PC-3 (cell line): ENCODE measurements around the gene ANKFN1. TPM values are rescaled to one million over a fixed set of nuclear protein-coding genes. Genes with fewer than 3 reads are reported as not detected.

ENCODE experiments used
- ATAC-seq: fragments of 200-7000 bp; cut with Tn5 transposase; 2 replicates; pipeline ENCODE4 v1.9.1; 2020; ENCODE audit warnings: mild to moderate bottlenecking, moderate library complexity
- BruUV-seq: library from RNA; stranded (reverse); fragments of 400-500 nt; replicated peaks from 2 replicates; lab custom pipeline; 2021; lab: Mats Ljungman, UMichigan
- CTCF ChIA-PET: fragments of 300-600 bp; sonication (Branson Sonifier 250); formaldehyde crosslinking; loops from one replicate; lab custom pipeline; 2022; ENCODE audit warnings: antibody characterized with exemption; lab: Charles Lee
- POLR2A ChIA-PET: fragments of 300-600 bp; sonication (Branson Sonifier 250); formaldehyde crosslinking; loops from one replicate; lab custom pipeline; 2022; ENCODE audit warnings: antibody characterized with exemption; ENCODE audit not compliant: unreplicated experiment; lab: Charles Lee
- DNase-seq: peaks from one replicate; pipeline ENCODE4 v3.0.0-alpha.2; 2015
- H2AFZ ChIP-seq: fragments of 300-600 bp; sonication (generic); 2 replicates; pipeline ENCODE4 v1.6.0; 2016; ENCODE audit warnings: antibody characterized with exemption, low read length
- H3F3A ChIP-seq: fragments of 300-600 bp; sonication (generic); one replicate; pipeline ENCODE4 v1.6.0; 2017; ENCODE audit warnings: antibody characterized with exemption, low read length, control low read depth, mild to moderate bottlenecking; ENCODE audit not compliant: unreplicated experiment
- H3K27ac ChIP-seq: fragments of 300-600 bp; sonication (generic); 2 replicates; pipeline ENCODE4 v1.5.1; 2016; ENCODE audit warnings: mild to moderate bottlenecking, low read length
- H3K27me3 ChIP-seq: fragments of 300-600 bp; sonication (generic); 2 replicates; pipeline ENCODE4 v1.6.1; 2016; ENCODE audit warnings: low read length, mixed read lengths
- H3K36me3 ChIP-seq: fragments of 300-600 bp; sonication (generic); 2 replicates; pipeline ENCODE4 v1.6.1; 2016; ENCODE audit warnings: low read depth, mixed run types, low read length, mixed read lengths
- H3K4me1 ChIP-seq: fragments of 300-600 bp; sonication (generic); 2 replicates; pipeline ENCODE4 v1.5.1; 2016; ENCODE audit warnings: low read length; ENCODE audit not compliant: insufficient read depth
- H3K4me2 ChIP-seq: fragments of 300-600 bp; sonication (generic); 2 replicates; pipeline ENCODE4 v1.6.0; 2016; ENCODE audit warnings: low read length
- H3K4me3 ChIP-seq: fragments of 300-600 bp; sonication (generic); 2 replicates; pipeline ENCODE4 v1.5.1; 2016; ENCODE audit warnings: mild to moderate bottlenecking, low read length, mixed read lengths
- H3K79me2 ChIP-seq: fragments of 300-600 bp; sonication (generic); 2 replicates; pipeline ENCODE4 v1.6.1; 2017; ENCODE audit warnings: low read length, mixed read lengths
- H3K9ac ChIP-seq: fragments of 300-600 bp; sonication (generic); 2 replicates; pipeline ENCODE4 v1.6.0; 2016; ENCODE audit warnings: mild to moderate bottlenecking, low read length
- H3K9me2 ChIP-seq: fragments of 300-600 bp; sonication (generic); replicated peaks from 2 replicates; pipeline ENCODE4 v1.6.1; 2016; ENCODE audit warnings: mixed run types, low read length, mixed read lengths
- H3K9me3 ChIP-seq: fragments of 300-600 bp; sonication (generic); 2 replicates; pipeline ENCODE4 v1.6.1; 2016; ENCODE audit warnings: low read length, mixed read lengths
- H4K20me1 ChIP-seq: fragments of 300-600 bp; sonication (generic); 2 replicates; pipeline ENCODE4 v1.6.1; 2016; ENCODE audit warnings: low read length, mixed read lengths
- CTCF ChIP-seq: fragments of 300-600 bp; sonication (generic); conservative IDR thresholded peaks from 2 replicates; pipeline ENCODE4 v1.5.1; 2017; ENCODE audit warnings: antibody characterized with exemption, low read depth, mild to moderate bottlenecking, low read length
- EZH2 ChIP-seq: fragments of 300-600 bp; sonication (generic); IDR thresholded peaks from one replicate; pipeline ENCODE4 v1.6.1; 2017; ENCODE audit warnings: antibody characterized with exemption, mild to moderate bottlenecking, low read length; ENCODE audit not compliant: unreplicated experiment
- EZH2phosphoT487 ChIP-seq: fragments of 300-600 bp; sonication (generic); IDR thresholded peaks from 2 replicates; pipeline ENCODE4 v1.6.1; 2018; ENCODE audit warnings: mild to moderate bottlenecking, antibody characterized with exemption, low read length, borderline replicate concordance
- intact Hi-C: fragments of 100-400 bp; cut with micrococcal nuclease; formaldehyde crosslinking; loops from 2 replicates; pipeline ENCODE4 v1.9.0; 2023
- total RNA-seq: library from RNA; depleted of rRNA; stranded (reverse); fragments of >200 nt; gene quantifications from 2 replicates; pipeline ENCODE4 v1.2.3, GENCODE V29; 2014

ANKFN1 gene
- total RNA-seq, 1 experiment from 2014 or later: not detected

- Histone ChIP-seq H3K4me2 (no peak overlapping the region), H3K27ac (no peak overlapping the region), H3K9ac (no peak overlapping the region), H4K20me1 (no peaks in the 10 kb centered on the region), H3K36me3 (no peaks in the 10 kb centered on the region), H3F3A (no peaks in the 10 kb centered on the region), H3K4me3 (no peak overlapping the region), H3K9me3 (no peaks in the 10 kb centered on the region; the same call in 1 of the 2 replicates), H3K4me1 (no peaks in the 10 kb centered on the region), H3K27me3 (0 out of 2 replicates have a peak, but pooled peaks cover 9% of the 10 kb centered on the region), H2AFZ (no peak overlapping the region), H3K79me2 (no peaks in the 10 kb centered on the region), H3K9me2 (no peaks in the 10 kb centered on the region)
- BruUV-seq: no TSS peak
- TF ChIP-seq CTCF (no peak), EZH2 (no peak), EZH2phosphoT487 (no peak)
- CTCF ChIA-PET: no interaction called here
- no peak for DNase-seq
- intact Hi-C loops: no loop called here
- POLR2A ChIA-PET: interaction anchor here (0.7 kb wide), 1 partner anchor 106 kb away, joined by 5 read pairs; no protein-coding TSS in a partner anchor
- ATAC-seq: no peak
Measured at GRCh38 chr17:56110463-56111135, 42.7 kb upstream of the ANKFN1 start.

- Histone ChIP-seq H3K9me2 (no peaks in the 10 kb centered on the region), H2AFZ (no peak overlapping the region), H3K79me2 (no peaks in the 10 kb centered on the region), H3K4me3 (no peak overlapping the region), H3K9me3 (no peaks in the 10 kb centered on the region; the same call in 1 of the 2 replicates), H3K36me3 (no peaks in the 10 kb centered on the region), H4K20me1 (no peaks in the 10 kb centered on the region), H3K27ac (no peak overlapping the region), H3K4me2 (no peak overlapping the region), H3K9ac (no peak overlapping the region), H3K27me3 (0 out of 2 replicates have a peak, but pooled peaks cover 8% of the 10 kb centered on the region), H3K4me1 (no peaks in the 10 kb centered on the region), H3F3A (no peaks in the 10 kb centered on the region)
- ATAC-seq (no peak), DNase-seq (no peak)
- no peak for TF ChIP-seq CTCF
- POLR2A ChIA-PET: no interaction called here
- CTCF ChIA-PET: no interaction called here
- intact Hi-C loops: no loop called here
- BruUV-seq: no TSS peak
Measured at GRCh38 chr17:56111706-56112485, 41.4 kb upstream of the ANKFN1 start.

- ATAC-seq: no peak
- no peaks in the 10 kb centered on the region for H3K4me1 ChIP-seq
- POLR2A ChIA-PET: no interaction called here
- no TSS peak for BruUV-seq
- H3K9me2 ChIP-seq: no peaks in the 10 kb centered on the region
- 0 out of 2 replicates have a peak, but pooled peaks cover 6% of the 10 kb centered on the region for H3K27me3 ChIP-seq
- no peaks in the 10 kb centered on the region for H3F3A ChIP-seq
- no peaks in the 10 kb centered on the region for H3K36me3 ChIP-seq
- no peaks in the 10 kb centered on the region for H4K20me1 ChIP-seq
- H3K9ac ChIP-seq: no peak overlapping the region
- intact Hi-C loops: no loop called here
- no peak overlapping the region for H3K4me3 ChIP-seq
- H2AFZ ChIP-seq: no peak overlapping the region
- no peaks in the 10 kb centered on the region; the same call in 1 of the 2 replicates for H3K9me3 ChIP-seq
- CTCF ChIA-PET: no interaction called here
- TF ChIP-seq EZH2 (no peak), CTCF (no peak), EZH2phosphoT487 (no peak)
- no peak overlapping the region for H3K27ac ChIP-seq
- DNase-seq: no peak
- H3K4me2 ChIP-seq: no peak overlapping the region
- H3K79me2 ChIP-seq: no peaks in the 10 kb centered on the region
Measured at GRCh38 chr17:56113486-56113885, 39.8 kb upstream of the ANKFN1 start.
